Suppressor macrophage (primary cell): ENCODE measurements around the gene FAM107B.
A peak's percentile ranks its signal among the peaks of the same experiment; 100 is the strongest.
"Not testable (repeated sequence)": the region's sequence is repeated elsewhere in the genome, so short reads cannot be mapped to it uniquely, and the experiment has no call there.

Source experiments
- DNase-seq, 4 experiments: peaks; one replicate each; pipeline ENCODE4 v3.0.0-alpha.2; 2020 to 2022

The FAM107B gene

GRCh38 chr10:14598809-14599764 lies 175.6 kb downstream of the FAM107B start:
- DNase-seq: no peak

GRCh38 chr10:14595526-14596182 lies 179.0 kb downstream of the FAM107B start:
- no peak for DNase-seq

GRCh38 chr10:14594878-14595525 lies 179.7 kb downstream of the FAM107B start:
- peak in 1 of 4 experiments; percentile 23 for DNase-seq

GRCh38 chr10:14593806-14594205 lies 180.9 kb downstream of the FAM107B start:
- no peak for DNase-seq

GRCh38 chr10:14592566-14592965 lies 182.1 kb downstream of the FAM107B start:
- no peak for DNase-seq

- DNase-seq: no peak
These were observed 182.7 kb downstream of the FAM107B start for GRCh38 chr10:14592026-14592425.

- DNase-seq: not testable (repeated sequence)
These were observed 185.8 kb downstream of the FAM107B start for GRCh38 chr10:14588938-14589294.

- DNase-seq: peak; percentile 86 to 96 (median 88)
These were observed 186.4 kb downstream of the FAM107B start for GRCh38 chr10:14588084-14588937.

GRCh38 chr10:14587540-14588083 lies 187.1 kb downstream of the FAM107B start:
- no peak for DNase-seq

GRCh38 chr10:14586901-14587300 lies 187.8 kb downstream of the FAM107B start:
- no peak for DNase-seq

GRCh38 chr10:14585287-14586193 lies 189.2 kb downstream of the FAM107B start:
- DNase-seq: no peak

- DNase-seq: no peak
These were observed 190.0 kb downstream of the FAM107B start for GRCh38 chr10:14584661-14585060.

- no peak for DNase-seq
These were observed 190.7 kb downstream of the FAM107B start for GRCh38 chr10:14583967-14584366.

GRCh38 chr10:14583252-14583651 lies 191.4 kb downstream of the FAM107B start:
- no peak for DNase-seq

- no peak for DNase-seq
These were observed 193.0 kb downstream of the FAM107B start for GRCh38 chr10:14581553-14582321.

GRCh38 chr10:14580671-14581332 lies 193.9 kb downstream of the FAM107B start:
- no peak for DNase-seq

GRCh38 chr10:14579405-14579804 lies 195.3 kb downstream of the FAM107B start:
- peak in 2 of 4 experiments; percentile 64 to 69 for DNase-seq

- DNase-seq: peak; percentile 40 to 65 (median 62)
These were observed 196.4 kb downstream of the FAM107B start for GRCh38 chr10:14578060-14578952.
